ENCODE results near the gene BHLHA15. TPM values are rescaled to one million over a fixed set of nuclear protein-coding genes. Genes with fewer than 3 reads are reported as not detected.

The BHLHA15 gene
- total and polyA plus RNA-seq, 2 of the 13 experiments (the other 11 are each of a cell fraction or from before 2014, with no cell fraction given): 1.9 to 6.1 TPM

- TF ChIP-seq ARNT (IDR thresholded peaks at IDR 0.05): no peak
- no peak for TF ChIP-seq ADNP (CRISPR knock-in tag; IDR thresholded peaks at IDR 0.05)
- TF ChIP-seq RAD21 (CRISPR knock-in tag; IDR thresholded peaks at IDR 0.05): peak; percentile 85
- peak; percentile 44; the same call in 1 of the 2 replicates for TF ChIP-seq ZNF710 (CRISPR knock-in tag; IDR thresholded peaks at IDR 0.05; ENCODE audit: borderline replicate concordance)
- TF ChIP-seq, protein P1, sequence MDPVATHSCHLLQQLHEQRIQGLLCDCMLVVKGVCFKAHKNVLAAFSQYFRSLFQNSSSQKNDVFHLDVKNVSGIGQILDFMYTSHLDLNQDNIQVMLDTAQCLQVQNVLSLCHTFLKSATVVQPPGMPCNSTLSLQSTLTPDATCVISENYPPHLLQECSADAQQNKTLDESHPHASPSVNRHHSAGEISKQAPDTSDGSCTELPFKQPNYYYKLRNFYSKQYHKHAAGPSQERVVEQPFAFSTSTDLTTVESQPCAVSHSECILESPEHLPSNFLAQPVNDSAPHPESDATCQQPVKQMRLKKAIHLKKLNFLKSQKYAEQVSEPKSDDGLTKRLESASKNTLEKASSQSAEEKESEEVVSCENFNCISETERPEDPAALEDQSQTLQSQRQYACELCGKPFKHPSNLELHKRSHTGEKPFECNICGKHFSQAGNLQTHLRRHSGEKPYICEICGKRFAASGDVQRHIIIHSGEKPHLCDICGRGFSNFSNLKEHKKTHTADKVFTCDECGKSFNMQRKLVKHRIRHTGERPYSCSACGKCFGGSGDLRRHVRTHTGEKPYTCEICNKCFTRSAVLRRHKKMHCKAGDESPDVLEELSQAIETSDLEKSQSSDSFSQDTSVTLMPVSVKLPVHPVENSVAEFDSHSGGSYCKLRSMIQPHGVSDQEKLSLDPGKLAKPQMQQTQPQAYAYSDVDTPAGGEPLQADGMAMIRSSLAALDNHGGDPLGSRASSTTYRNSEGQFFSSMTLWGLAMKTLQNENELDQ (CRISPR knock-in tag; IDR thresholded peaks at IDR 0.05; ENCODE audit: borderline replicate concordance): no peak
- TF ChIP-seq ZBTB25 (CRISPR knock-in tag; IDR thresholded peaks at IDR 0.05): no peak
- peak; percentile 36; the same call in 1 of the 2 replicates for TF ChIP-seq ZNF501 (CRISPR knock-in tag; IDR thresholded peaks at IDR 0.05)
- TF ChIP-seq FUBP1 (CRISPR knock-in tag; IDR thresholded peaks at IDR 0.05; ENCODE audit: borderline replicate concordance): no peak
- TF ChIP-seq KDM2A (CRISPR knock-in tag; IDR thresholded peaks at IDR 0.05; ENCODE audit: borderline replicate concordance, low read depth): peak; percentile 25; the same call in 1 of the 2 replicates
- no peak for TF ChIP-seq PHB2 (IDR thresholded peaks at IDR 0.05; ENCODE audit: partially characterized antibody)
- peak; percentile 64; the same call in 1 of the 2 replicates for TF ChIP-seq ZNF235 (CRISPR knock-in tag; IDR thresholded peaks at IDR 0.05; ENCODE audit: borderline replicate concordance)
- peak; percentile 94 for TF ChIP-seq CTCF (CRISPR knock-in tag; IDR thresholded peaks at IDR 0.05)
- TF ChIP-seq ZNF781 (CRISPR knock-in tag; IDR thresholded peaks at IDR 0.05; ENCODE audit: borderline replicate concordance, not compliant biosample characterization): no peak
- peak; percentile 81 for TF ChIP-seq STAG1 (CRISPR knock-in tag; IDR thresholded peaks at IDR 0.05)
- TF ChIP-seq ZBTB37 (CRISPR knock-in tag; IDR thresholded peaks at IDR 0.05): no peak
- TF ChIP-seq ZBTB7A (CRISPR knock-in tag; IDR thresholded peaks at IDR 0.05): 0 out of 2 replicates have a peak, but pooled peaks have one; percentile 31
- TF ChIP-seq ZNF772 (CRISPR knock-in tag; IDR thresholded peaks at IDR 0.05): no peak
These were observed 29.9 kb downstream of the BHLHA15 start (continued) for GRCh38 chr7:98240961-98241673.

All from HepG2 (cell line).